K562 (cell line): ENCODE data around the gene FAM120C. TPM values are rescaled to one million over a fixed set of nuclear protein-coding genes. Genes with fewer than 3 reads are reported as not detected.

Experiments
- GATAD2A ChIP-seq: fragments of 450-650 bp; IDR thresholded peaks from 2 replicates; pipeline ENCODE4 v1.6.1; 2017
- ID3 ChIP-seq, 2 experiments: fragments of 250-450 bp in 1 of 2; fragments of 450-650 bp in 1 of 2; sonication (Bioruptor Pico) in 1 of 2; IDR thresholded peaks; 2 replicates each; pipeline versions ENCODE4 v1.6.1 to v1.8.0; 2016 to 2021; ENCODE audit warnings: mild to moderate bottlenecking in 2 of 2, moderate library complexity in 2 of 2, missing compliant biosample characterization in 1 of 2, missing genetic modification characterization in 1 of 2
- KLF10 ChIP-seq: fragments of 250-450 bp; sonication (Bioruptor Pico); IDR thresholded peaks from 2 replicates; pipeline ENCODE4 v1.6.1; 2021; ENCODE audit warnings: matching md5 sums
- MAFG ChIP-seq: fragments of 450-650 bp; conservative IDR thresholded peaks from 2 replicates; pipeline ENCODE4 v1.6.1; 2016; ENCODE audit warnings: missing genetic modification characterization, missing compliant biosample characterization
- NCOA2 ChIP-seq, 2 experiments: fragments of 450-650 bp; IDR thresholded peaks; 2 replicates each; pipeline ENCODE4 v1.6.1; 2018; ENCODE audit warnings: mild to moderate bottlenecking in 2 of 2, moderate library complexity in 1 of 2; ENCODE audit not compliant: partially characterized antibody in 2 of 2
- PHF21A ChIP-seq: fragments of 450-650 bp; IDR thresholded peaks from 2 replicates; pipeline ENCODE4 v1.6.1; 2017; ENCODE audit warnings: low read depth, borderline replicate concordance
- TBP ChIP-seq: optimal IDR thresholded peaks from 2 replicates; pipeline ENCODE3; 2011; ENCODE audit warnings: low read depth, low read length, improper control_type of control experiment
- ZNF143 ChIP-seq: sonication (generic); formaldehyde crosslinking; IDR thresholded peaks from 2 replicates; pipeline ENCODE4 v1.9.0; 2022; ENCODE audit warnings: mild to moderate bottlenecking, missing genetic modification reagents
- ZNF354B ChIP-seq: fragments of 250-450 bp; sonication (Bioruptor Pico); IDR thresholded peaks from 2 replicates; pipeline ENCODE4 v1.4.0; 2020
- polyA plus RNA-seq, 8 experiments: library from polyadenylated mRNA; depleted of rRNA in 4 of 8; stranded (reverse) in 5 of 8; unstranded in 3 of 8; fragments of >200 nt; fragmentation: Nextera tagmentation in 2 of 8; fragmentation: Illumina TruSeq in 1 of 8; extraction: Ambion mirVana in 2 of 8; extraction: Trizol in 1 of 8; gene quantifications; 2 replicates each; pipeline versions ENCODE4 v1.2.1 to v1.2.3, GENCODE V29; 2011 to 2014; ENCODE audit warnings: inconsistent platforms in 1 of 8, missing spikeins in 1 of 8
- total RNA-seq, 7 experiments: library from RNA; depleted of rRNA in 6 of 7; stranded (reverse); fragments of >200 nt in 6 of 7; fragmentation: Illumina TruSeq in 2 of 7; extraction: Trizol in 2 of 7; gene quantifications; 2 replicates each; pipeline versions ENCODE4 v1.2.1 to v1.2.3, GENCODE V29; 2011 to 2021; ENCODE audit warnings: low replicate concordance in 1 of 7
- TF ChIP-seq, protein P1 (sequence below): fragments of 450-650 bp; formaldehyde crosslinking; IDR thresholded peaks from 2 replicates; pipeline ENCODE4 v1.4.0; 2020; ENCODE audit warnings: mild to moderate bottlenecking, moderate library complexity
- TF ChIP-seq, protein P2 (sequence below): fragments of 250-450 bp; sonication (Bioruptor Pico); IDR thresholded peaks from 2 replicates; pipeline ENCODE4 v1.5.1; 2021; ENCODE audit warnings: mild to moderate bottlenecking

The FAM120C gene
- total and polyA plus RNA-seq, 9 of the 15 experiments (the other 6 are each of a cell fraction or from before 2014, with no cell fraction given): 0.21 to 6.7 (median 2.1) TPM

DNA sequence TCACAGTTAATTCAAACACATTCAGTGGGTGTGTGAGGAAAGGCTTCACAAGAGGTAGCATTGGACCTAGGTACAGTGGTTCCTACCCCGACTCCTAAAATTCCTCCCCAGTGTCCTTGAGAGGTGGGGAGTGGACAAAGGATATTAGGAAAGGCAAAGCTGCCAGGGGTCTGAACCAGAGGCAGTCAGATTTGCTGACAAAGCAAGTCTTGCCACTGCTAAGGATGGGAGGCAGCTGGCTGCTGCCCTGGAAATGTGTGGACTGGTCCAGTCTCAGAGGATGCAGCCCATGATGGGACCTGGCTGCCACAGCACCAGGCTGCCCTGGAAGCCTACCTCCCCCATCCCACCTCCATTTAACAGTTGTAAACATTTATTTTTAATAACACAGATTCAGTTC lies 134.6 kb downstream of the FAM120C start (continued):
- TF ChIP-seq, protein P1, sequence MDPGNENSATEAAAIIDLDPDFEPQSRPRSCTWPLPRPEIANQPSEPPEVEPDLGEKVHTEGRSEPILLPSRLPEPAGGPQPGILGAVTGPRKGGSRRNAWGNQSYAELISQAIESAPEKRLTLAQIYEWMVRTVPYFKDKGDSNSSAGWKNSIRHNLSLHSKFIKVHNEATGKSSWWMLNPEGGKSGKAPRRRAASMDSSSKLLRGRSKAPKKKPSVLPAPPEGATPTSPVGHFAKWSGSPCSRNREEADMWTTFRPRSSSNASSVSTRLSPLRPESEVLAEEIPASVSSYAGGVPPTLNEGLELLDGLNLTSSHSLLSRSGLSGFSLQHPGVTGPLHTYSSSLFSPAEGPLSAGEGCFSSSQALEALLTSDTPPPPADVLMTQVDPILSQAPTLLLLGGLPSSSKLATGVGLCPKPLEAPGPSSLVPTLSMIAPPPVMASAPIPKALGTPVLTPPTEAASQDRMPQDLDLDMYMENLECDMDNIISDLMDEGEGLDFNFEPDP (CRISPR knock-in tag): no peak
- no peak for TF ChIP-seq NCOA2 (IDR thresholded peaks at IDR 0.05; ENCODE audit: partially characterized antibody in 2 of 2)
- no peak for TF ChIP-seq PHF21A
- no peak for TF ChIP-seq TBP
- TF ChIP-seq, protein P2, sequence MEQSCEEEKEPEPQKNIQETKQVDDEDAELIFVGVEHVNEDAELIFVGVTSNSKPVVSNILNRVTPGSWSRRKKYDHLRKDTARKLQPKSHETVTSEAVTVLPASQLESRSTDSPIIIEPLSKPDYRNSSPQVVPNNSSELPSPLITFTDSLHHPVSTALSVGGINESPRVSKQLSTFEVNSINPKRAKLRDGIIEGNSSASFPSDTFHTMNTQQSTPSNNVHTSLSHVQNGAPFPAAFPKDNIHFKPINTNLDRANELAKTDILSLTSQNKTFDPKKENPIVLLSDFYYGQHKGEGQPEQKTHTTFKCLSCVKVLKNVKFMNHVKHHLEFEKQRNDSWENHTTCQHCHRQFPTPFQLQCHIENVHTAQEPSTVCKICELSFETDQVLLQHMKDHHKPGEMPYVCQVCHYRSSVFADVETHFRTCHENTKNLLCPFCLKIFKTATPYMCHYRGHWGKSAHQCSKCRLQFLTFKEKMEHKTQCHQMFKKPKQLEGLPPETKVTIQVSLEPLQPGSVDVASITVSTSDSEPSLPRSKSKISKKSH (CRISPR knock-in tag): no peak
- TF ChIP-seq ID3 (CRISPR knock-in tag; IDR thresholded peaks at IDR 0.05): no peak
- TF ChIP-seq ID3 (tag; IDR thresholded peaks at IDR 0.05): no peak
- TF ChIP-seq KLF10: no peak
- no peak for TF ChIP-seq ZNF354B
- TF ChIP-seq MAFG (tag): peak; percentile 47
- TF ChIP-seq ZNF143: no peak
- no peak for TF ChIP-seq GATAD2A
- TF ChIP-seq, all 486 proteins: peak for 5
